SIG-M5 (cell line): ENCODE measurements around the gene MUC12.

ENCODE experiments used
- DNase-seq: peaks from one replicate; lab custom pipeline; 2025; lab: John Stamatoyannopoulos, UW

MUC12 gene

GRCh38 chr7:101066141-101066832 is 96.9 kb downstream of the MUC12 start:
- DNase-seq: no peak

- no peak for DNase-seq
Measured at GRCh38 chr7:101066833-101067177, 97.4 kb downstream of the MUC12 start.

DNA sequence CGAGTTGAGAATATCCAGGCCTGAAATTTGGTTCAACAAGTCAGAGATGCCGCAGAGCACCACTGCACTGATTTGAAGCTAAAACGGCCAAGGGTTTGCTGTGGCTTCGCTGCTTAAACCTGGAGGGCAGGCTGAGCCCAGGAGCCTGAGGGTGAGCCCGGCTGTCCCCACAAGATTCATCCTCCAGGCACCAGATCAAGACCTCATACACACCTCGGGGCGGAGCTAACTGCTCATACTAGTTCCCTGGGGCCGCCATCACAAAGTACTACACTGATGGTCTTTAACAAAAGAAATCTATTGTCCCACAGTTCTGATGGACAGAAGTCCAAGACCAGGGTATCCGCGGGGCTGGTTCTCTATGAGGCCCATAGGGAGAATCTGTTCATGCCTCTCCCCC is 99.0 kb downstream of the MUC12 start:
- DNase-seq: no peak
